Measurements from ENCODE around the gene KCNN4.
A peak's percentile ranks its signal among the peaks of the same experiment; 100 is the strongest.

The KCNN4 gene

DNA sequence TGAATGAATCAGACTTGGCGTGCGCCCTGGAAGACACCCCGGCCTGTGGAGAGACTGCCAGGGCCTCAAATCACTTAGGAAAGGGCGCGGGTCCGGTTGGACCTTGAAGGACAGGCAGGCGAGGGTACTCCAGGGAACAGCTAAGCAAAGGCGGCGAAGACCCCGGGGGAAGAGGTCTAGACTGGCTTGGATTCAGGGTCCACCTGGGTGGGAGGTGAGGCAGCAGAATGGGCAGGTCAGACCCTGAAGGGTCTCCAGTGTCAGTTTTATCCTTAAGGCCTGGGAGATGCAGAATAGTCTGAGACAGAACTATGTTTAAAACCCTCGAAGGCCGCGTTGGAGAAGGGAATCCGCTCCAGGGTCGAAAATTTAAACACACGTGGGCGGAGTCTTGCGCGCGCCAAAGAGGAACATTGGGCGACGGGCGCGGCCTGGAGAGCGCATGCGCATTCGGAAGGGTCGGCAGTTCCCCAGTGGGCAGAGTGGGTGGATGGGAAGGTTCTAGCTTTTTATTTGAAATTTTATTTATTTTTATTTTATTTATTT, 25.4 kb downstream of the KCNN4 start:
- H3K79me2 ChIP-seq (ENCODE audit: low read length): peaks cover 34% of the 10 kb centered on the region
- H3K36me3 ChIP-seq (replicated peaks; ENCODE audit: low read depth, low read length): peaks cover 39% of the 10 kb centered on the region
- peak overlapping the region; percentile 95 for H3K27ac ChIP-seq (ENCODE audit: low read length)
- H4K20me1 ChIP-seq (ENCODE audit: insufficient read depth, low read length): no peaks in the 10 kb centered on the region
- no peaks in the 10 kb centered on the region for H3K9me3 ChIP-seq (ENCODE audit: insufficient read depth, low read length)
- H3K4me1 ChIP-seq (ENCODE audit: low read length): peaks cover 65% of the 10 kb centered on the region
- H2AFZ ChIP-seq (ENCODE audit: low read depth, low read length): no peak overlapping the region
- no peaks in the 10 kb centered on the region for H3K27me3 ChIP-seq (ENCODE audit: low read depth, low read length)
- no peak for TF ChIP-seq EZH2phosphoT487 (IDR thresholded peaks at IDR 0.05; ENCODE audit: low read depth)
- TF ChIP-seq, protein P1, sequence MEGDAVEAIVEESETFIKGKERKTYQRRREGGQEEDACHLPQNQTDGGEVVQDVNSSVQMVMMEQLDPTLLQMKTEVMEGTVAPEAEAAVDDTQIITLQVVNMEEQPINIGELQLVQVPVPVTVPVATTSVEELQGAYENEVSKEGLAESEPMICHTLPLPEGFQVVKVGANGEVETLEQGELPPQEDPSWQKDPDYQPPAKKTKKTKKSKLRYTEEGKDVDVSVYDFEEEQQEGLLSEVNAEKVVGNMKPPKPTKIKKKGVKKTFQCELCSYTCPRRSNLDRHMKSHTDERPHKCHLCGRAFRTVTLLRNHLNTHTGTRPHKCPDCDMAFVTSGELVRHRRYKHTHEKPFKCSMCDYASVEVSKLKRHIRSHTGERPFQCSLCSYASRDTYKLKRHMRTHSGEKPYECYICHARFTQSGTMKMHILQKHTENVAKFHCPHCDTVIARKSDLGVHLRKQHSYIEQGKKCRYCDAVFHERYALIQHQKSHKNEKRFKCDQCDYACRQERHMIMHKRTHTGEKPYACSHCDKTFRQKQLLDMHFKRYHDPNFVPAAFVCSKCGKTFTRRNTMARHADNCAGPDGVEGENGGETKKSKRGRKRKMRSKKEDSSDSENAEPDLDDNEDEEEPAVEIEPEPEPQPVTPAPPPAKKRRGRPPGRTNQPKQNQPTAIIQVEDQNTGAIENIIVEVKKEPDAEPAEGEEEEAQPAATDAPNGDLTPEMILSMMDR (IDR thresholded peaks at IDR 0.05; ENCODE audit: low read depth, low read length): no peak
- H3K9ac ChIP-seq (ENCODE audit: low read length): peak overlapping the region; percentile 100
- peak overlapping the region; percentile 97 for H3K4me2 ChIP-seq (ENCODE audit: low read length)
- peak overlapping the region; percentile 86 for H3K4me3 ChIP-seq (ENCODE audit: low read length)

DNA sequence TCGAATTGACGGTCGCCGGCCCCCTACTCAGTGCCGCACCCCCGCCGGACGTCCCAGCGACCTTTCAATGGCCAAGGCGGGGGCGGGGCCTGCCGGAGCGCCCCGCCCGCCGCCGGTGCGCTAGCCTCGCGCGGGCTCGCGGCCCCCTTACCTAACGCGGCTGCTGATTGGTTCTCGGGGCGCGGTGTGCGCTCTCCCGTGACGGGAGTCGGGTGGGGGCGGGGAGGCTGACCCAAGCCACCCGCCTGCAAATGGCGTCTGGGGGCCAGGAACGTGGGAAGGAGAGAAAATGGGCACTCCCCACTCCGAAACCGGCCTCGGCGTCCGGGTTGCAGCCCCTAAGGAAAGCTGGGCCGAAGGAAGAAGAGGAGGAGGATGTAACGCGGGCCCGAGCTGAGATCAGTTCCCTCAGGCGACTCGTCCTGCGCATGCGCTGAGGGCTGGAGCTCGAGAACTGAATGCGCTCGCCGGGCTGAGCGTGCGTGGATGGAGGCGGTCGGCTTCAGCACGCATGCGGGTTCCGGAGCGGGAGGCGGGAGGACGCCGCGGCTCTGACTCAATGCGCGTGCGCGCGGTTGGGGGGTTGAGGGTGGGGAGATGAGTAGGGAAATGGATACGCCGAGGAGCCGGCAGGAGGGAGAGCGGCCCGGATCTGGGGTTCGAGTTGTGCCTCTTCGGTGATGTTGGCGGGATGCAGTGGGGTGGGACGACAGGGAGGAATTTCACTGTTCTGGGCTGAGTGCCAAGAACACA, 26.1 kb downstream of the KCNN4 start, which contains the start of gene SMG9:
Gene SMG9 (minus strand): TSS at position 460 of the 753 bp plus-strand sequence. CDS start 4,221 bp downstream, outside the sequence.
- H3K9ac ChIP-seq (ENCODE audit: low read length): peak within 1 kb of the TSS; percentile 100
- peaks cover 34% of the 10 kb centered on the region for H3K79me2 ChIP-seq (ENCODE audit: low read length)
- peaks cover 68% of the 10 kb centered on the region for H3K4me1 ChIP-seq (ENCODE audit: low read length)
- TF ChIP-seq, protein P1 (IDR thresholded peaks at IDR 0.05; ENCODE audit: low read depth, low read length): no peak
- TF ChIP-seq EZH2phosphoT487 (IDR thresholded peaks at IDR 0.05; ENCODE audit: low read depth): no peak
- H4K20me1 ChIP-seq (ENCODE audit: insufficient read depth, low read length): no peaks in the 10 kb centered on the region
- no peak within 1 kb of the TSS for H2AFZ ChIP-seq (ENCODE audit: low read depth, low read length)
- H3K4me2 ChIP-seq (ENCODE audit: low read length): peak within 1 kb of the TSS; percentile 97
- peaks cover 46% of the 10 kb centered on the region for H3K36me3 ChIP-seq (replicated peaks; ENCODE audit: low read depth, low read length)
- no peaks in the 10 kb centered on the region for H3K27me3 ChIP-seq (ENCODE audit: low read depth, low read length)
- peak within 1 kb of the TSS; percentile 95 for H3K27ac ChIP-seq (ENCODE audit: low read length)
- H3K9me3 ChIP-seq (ENCODE audit: insufficient read depth, low read length): no peaks in the 10 kb centered on the region
- H3K4me3 ChIP-seq (ENCODE audit: low read length): peak within 1 kb of the TSS; percentile 86

DNA sequence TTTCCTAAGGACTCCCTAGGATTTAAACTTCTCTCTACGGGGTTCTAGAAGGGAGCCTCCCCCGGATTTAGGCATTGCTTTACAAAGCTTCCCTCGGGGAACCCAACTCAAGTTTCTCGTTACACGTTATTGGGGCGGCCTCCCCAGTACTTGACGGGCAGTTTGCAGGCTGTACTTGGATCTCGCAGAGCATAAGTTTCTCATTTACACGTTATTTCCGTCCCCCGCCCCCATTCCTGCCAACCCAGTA, 26.6 kb downstream of the KCNN4 start:
- peak overlapping the region; percentile 86 for H3K4me3 ChIP-seq (ENCODE audit: low read length)
- H3K79me2 ChIP-seq (ENCODE audit: low read length): peaks cover 34% of the 10 kb centered on the region
- H3K36me3 ChIP-seq (replicated peaks; ENCODE audit: low read depth, low read length): peaks cover 51% of the 10 kb centered on the region
- no peaks in the 10 kb centered on the region for H4K20me1 ChIP-seq (ENCODE audit: insufficient read depth, low read length)
- H3K9ac ChIP-seq (ENCODE audit: low read length): peak overlapping the region; percentile 100
- H3K4me1 ChIP-seq (ENCODE audit: low read length): peaks cover 68% of the 10 kb centered on the region
- H3K4me2 ChIP-seq (ENCODE audit: low read length): peak overlapping the region; percentile 97
- no peaks in the 10 kb centered on the region for H3K9me3 ChIP-seq (ENCODE audit: insufficient read depth, low read length)
- no peaks in the 10 kb centered on the region for H3K27me3 ChIP-seq (ENCODE audit: low read depth, low read length)
- no peak overlapping the region for H2AFZ ChIP-seq (ENCODE audit: low read depth, low read length)
- no peak for TF ChIP-seq EZH2phosphoT487 (IDR thresholded peaks at IDR 0.05; ENCODE audit: low read depth)
- peak overlapping the region; percentile 95 for H3K27ac ChIP-seq (ENCODE audit: low read length)

DNA sequence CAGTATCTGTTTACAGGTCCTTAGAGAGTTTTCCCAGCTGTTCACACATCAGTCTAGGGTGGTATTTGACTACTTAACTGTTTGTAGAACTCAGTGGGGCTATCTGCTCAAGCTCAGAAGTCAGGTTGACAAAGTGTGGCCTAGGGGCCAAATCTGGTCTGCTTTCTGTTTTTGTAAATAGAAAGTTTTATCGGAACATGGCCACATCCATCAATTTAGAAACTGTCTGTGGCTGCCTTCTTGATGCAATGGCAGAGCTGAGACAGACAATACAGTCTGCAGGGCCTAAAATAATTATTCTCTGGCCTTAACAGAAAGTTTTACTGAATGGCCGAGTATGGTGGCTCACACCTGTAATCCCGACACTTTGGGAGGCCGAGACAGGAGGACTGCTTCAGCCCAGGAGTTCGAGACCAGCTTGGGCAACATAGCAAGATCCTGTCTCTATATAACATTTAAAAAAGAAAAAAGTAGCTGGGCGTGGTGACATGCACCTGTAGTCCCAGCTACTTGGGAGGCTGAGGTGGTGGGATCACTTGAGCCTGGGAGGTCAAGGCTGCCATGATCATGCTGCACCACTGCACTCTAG, 28.4 kb downstream of the KCNN4 start:
- Histone ChIP-seq H4K20me1 (ENCODE audit: insufficient read depth, low read length) (no peaks in the 10 kb centered on the region), H3K9ac (ENCODE audit: low read length) (no peak overlapping the region), H3K4me3 (ENCODE audit: low read length) (no peak overlapping the region), H3K4me2 (ENCODE audit: low read length) (peak overlapping the region; percentile 97), H3K4me1 (ENCODE audit: low read length) (peaks cover 69% of the 10 kb centered on the region), H2AFZ (ENCODE audit: low read depth, low read length) (no peak overlapping the region), H3K36me3 (replicated peaks; ENCODE audit: low read depth, low read length) (peaks cover 59% of the 10 kb centered on the region), H3K27ac (ENCODE audit: low read length) (peak overlapping the region; percentile 95), H3K79me2 (ENCODE audit: low read length) (peaks cover 34% of the 10 kb centered on the region), H3K9me3 (ENCODE audit: insufficient read depth, low read length) (no peaks in the 10 kb centered on the region), H3K27me3 (ENCODE audit: low read depth, low read length) (no peaks in the 10 kb centered on the region)
- TF ChIP-seq EZH2phosphoT487 (IDR thresholded peaks at IDR 0.05; ENCODE audit: low read depth): no peak
- TF ChIP-seq, protein P1 (IDR thresholded peaks at IDR 0.05; ENCODE audit: low read depth, low read length): no peak
